ENCODE measurements around the gene PCBP3.

DNA sequence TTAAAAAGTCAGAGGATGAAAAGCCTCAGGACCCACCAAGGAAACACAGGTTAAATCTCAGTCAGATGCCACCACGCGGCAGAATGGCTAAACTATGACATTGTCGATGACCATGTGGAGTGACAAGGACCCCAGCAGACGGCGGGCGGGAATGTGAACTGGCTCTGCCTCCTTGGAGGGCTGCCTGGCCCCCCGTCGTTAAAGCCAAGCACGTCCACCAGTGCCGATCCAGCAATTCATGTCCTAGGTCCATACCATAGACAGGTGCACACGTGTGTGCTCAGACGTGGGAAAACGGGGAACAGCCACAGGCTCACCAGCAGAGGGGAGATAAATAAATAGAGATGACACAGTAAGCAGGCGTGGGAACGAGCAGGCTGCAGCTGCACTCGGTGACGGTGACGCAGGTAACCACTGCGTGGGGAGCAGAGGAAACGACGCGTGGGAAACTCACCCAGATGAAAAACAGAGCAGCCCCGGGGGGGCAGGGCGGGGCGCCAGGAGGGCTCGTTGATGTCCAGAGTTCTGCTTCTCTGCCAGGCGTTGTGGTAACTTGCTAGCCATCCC lies 28.3 kb upstream of the PCBP3 start:
- TF ChIP-seq, protein P1, sequence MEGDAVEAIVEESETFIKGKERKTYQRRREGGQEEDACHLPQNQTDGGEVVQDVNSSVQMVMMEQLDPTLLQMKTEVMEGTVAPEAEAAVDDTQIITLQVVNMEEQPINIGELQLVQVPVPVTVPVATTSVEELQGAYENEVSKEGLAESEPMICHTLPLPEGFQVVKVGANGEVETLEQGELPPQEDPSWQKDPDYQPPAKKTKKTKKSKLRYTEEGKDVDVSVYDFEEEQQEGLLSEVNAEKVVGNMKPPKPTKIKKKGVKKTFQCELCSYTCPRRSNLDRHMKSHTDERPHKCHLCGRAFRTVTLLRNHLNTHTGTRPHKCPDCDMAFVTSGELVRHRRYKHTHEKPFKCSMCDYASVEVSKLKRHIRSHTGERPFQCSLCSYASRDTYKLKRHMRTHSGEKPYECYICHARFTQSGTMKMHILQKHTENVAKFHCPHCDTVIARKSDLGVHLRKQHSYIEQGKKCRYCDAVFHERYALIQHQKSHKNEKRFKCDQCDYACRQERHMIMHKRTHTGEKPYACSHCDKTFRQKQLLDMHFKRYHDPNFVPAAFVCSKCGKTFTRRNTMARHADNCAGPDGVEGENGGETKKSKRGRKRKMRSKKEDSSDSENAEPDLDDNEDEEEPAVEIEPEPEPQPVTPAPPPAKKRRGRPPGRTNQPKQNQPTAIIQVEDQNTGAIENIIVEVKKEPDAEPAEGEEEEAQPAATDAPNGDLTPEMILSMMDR (conservative IDR thresholded peaks at IDR 0.05): no peak
- TF ChIP-seq EZH2 (IDR thresholded peaks at IDR 0.05; ENCODE audit: low read depth): no peak
